ENCODE measurements around the gene SBF2. TPM values are rescaled to one million over a fixed set of nuclear protein-coding genes. Genes with fewer than 3 reads are reported as not detected.
"Not testable (repeated sequence)": the region's sequence is repeated elsewhere in the genome, so short reads cannot be mapped to it uniquely, and the experiment has no call there.

The SBF2 gene
- total RNA-seq, 2 donors from 2014 or later, result 22.8 to 23.9 TPM

GRCh38 chr11:10139143-10139542 is 154.9 kb downstream of the SBF2 start:
- Histone ChIP-seq H3K4me1 (peaks cover 0 to 13% of the 10 kb centered on the region in 2 donors), H3K9me3 (no peaks in the 10 kb centered on the region), H3K36me3 (no peaks in the 10 kb centered on the region), H3K27me3 (no peaks in the 10 kb centered on the region), H3K27ac (no peak overlapping the region), H3K4me3 (no peak overlapping the region)
- DNase-seq (ENCODE audit: low spot score), result no peak
- TF ChIP-seq CTCF (IDR thresholded peaks at IDR 0.05), result no peak

- Histone ChIP-seq H3K27me3 (no peaks in the 10 kb centered on the region), H3K36me3 (no peaks in the 10 kb centered on the region), H3K4me1 (peaks cover 0 to 7% of the 10 kb centered on the region in 2 donors), H3K4me3 (no peak overlapping the region), H3K9me3 (no peaks in the 10 kb centered on the region), H3K27ac (no peak overlapping the region)
- DNase-seq (ENCODE audit: low spot score), result no peak
- no peak for TF ChIP-seq CTCF (IDR thresholded peaks at IDR 0.05)
These were observed 159.0 kb downstream of the SBF2 start for GRCh38 chr11:10134975-10135481.

DNA sequence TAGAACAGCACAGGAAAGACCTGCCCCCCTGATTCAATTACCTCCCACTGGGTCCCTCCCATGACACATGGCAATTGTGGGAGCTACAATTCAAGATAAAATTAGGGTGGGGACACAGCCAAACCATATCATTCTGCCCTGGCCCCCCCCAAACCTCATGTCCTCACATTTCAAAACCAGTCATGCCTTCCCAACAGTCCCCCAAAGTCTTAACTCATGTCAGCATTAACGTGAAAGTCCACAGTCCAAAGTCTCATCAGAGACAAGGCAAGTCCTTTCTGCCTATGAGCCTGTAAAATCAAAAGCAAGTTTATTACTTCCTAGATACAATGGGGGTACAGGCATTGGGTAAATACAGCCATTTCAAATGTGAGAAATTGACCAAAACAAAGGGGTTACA is 159.8 kb downstream of the SBF2 start:
- not testable (repeated sequence) for DNase-seq (ENCODE audit: low spot score); H3K27ac ChIP-seq; H3K9me3 ChIP-seq; H3K4me3 ChIP-seq; H3K4me1 ChIP-seq; H3K27me3 ChIP-seq; H3K36me3 ChIP-seq

GRCh38 chr11:10133251-10133650 is 160.8 kb downstream of the SBF2 start:
- H3K36me3 ChIP-seq; H3K4me1 ChIP-seq; H3K27ac ChIP-seq; H3K4me3 ChIP-seq; H3K27me3 ChIP-seq; H3K9me3 ChIP-seq; DNase-seq (ENCODE audit: low spot score): not testable (repeated sequence)

- no peak for TF ChIP-seq CTCF (IDR thresholded peaks at IDR 0.05)
- Histone ChIP-seq H3K4me3 (no peak overlapping the region), H3K27ac (no peak overlapping the region), H3K27me3 (no peaks in the 10 kb centered on the region), H3K4me1 (no peaks in the 10 kb centered on the region), H3K36me3 (no peaks in the 10 kb centered on the region), H3K9me3 (no peaks in the 10 kb centered on the region)
- DNase-seq (ENCODE audit: low spot score), result no peak
These were observed 163.1 kb downstream of the SBF2 start for GRCh38 chr11:10130875-10131274.

DNA sequence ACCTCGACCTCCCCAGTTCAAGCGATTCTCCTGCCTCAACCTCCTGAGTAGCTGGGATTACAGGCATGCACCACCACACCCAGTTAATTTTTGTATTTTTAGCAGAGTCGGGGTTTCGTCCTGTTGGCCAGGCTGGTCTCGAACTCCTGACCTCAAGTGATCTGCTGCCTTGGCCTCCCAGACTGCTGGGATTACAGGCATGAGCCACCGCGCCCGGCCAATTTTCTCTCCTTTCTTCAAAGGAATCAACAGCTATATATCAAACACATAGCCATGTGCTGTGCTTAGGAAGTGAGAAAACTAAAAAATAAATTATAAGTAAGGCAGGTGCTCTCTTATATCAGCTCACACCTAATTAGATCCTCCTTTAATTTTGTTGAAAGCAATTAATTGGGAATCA is 164.8 kb downstream of the SBF2 start:
- not testable (repeated sequence) for H3K27ac ChIP-seq; DNase-seq (ENCODE audit: low spot score); H3K27me3 ChIP-seq; H3K4me1 ChIP-seq; H3K4me3 ChIP-seq; H3K36me3 ChIP-seq; H3K9me3 ChIP-seq

DNA sequence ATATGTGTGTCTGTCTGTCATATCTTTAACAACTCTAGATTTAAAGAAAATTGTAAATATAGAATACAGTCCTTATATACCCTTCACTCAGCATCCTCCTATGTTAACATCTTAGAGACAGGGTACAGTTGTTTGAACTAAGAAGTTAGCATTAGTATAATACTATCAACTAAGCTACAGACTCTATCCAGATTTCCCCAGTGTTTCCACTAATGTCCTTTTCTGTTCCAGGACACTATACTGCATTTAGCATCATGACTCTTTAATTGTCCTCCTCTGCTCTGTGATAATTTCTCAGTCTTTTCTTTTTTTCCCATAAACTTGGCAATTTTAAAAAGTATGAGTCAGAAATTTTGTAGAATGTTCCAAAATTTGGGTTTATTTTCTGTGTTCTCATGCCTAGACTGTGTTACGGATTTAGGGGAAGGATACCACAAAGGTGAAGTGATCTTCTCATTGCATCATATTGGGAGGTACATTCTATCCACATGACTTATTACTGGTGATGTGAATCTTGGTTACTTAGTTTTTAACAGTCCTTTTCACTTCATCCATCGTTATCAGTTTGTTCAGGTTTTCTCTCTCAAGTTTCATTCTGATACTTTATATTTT is 168.4 kb downstream of the SBF2 start:
- H3K4me3 ChIP-seq, result no peak overlapping the region
- DNase-seq (ENCODE audit: low spot score), result no peak
- H3K9me3 ChIP-seq, result no peaks in the 10 kb centered on the region
- H3K36me3 ChIP-seq, result no peaks in the 10 kb centered on the region
- no peak for TF ChIP-seq CTCF (IDR thresholded peaks at IDR 0.05)
- H3K27me3 ChIP-seq, result no peaks in the 10 kb centered on the region
- H3K4me1 ChIP-seq, result peaks cover 0 to 16% of the 10 kb centered on the region in 2 donors
- no peak overlapping the region for H3K27ac ChIP-seq
